ENCODE measurements around the gene NDUFA11. TPM values are rescaled to one million over a fixed set of nuclear protein-coding genes. Genes with fewer than 3 reads are reported as not detected.

NDUFA11 gene
- total and polyA plus RNA-seq, 2 of the 13 experiments (the other 11 are each of a cell fraction or from before 2014, with no cell fraction given) = 286 to 378 TPM

DNA sequence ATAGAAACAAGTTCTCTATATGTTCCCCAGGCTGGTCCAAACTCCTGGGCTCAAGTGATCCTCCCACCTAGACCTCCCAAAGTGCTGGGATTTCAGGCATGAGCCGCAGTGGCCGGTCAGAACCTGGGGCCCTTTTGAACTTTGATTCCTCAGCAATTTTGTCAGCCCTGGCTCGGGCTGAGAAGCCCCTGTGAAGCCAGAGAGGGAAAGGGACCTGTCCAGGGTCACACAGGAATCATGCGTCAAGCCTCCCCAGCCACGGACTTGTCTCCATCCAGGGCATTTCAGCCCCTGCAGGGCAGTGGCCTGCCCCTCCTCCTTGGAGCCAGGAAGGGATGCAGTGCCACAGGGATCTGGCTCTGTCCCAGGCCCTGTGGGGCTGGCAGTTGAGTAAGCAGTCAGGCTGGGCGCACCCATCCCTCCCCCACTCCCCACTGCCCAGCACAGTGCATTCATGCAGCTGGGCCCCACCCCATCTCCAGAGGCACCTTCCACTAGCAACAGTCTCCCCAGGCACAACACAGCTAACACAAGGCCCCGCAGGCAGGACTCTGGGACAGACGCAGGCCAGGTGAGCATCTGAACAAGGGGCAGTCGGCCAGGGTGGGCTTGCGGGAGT is 10.3 kb upstream of the NDUFA11 start, which contains the start of gene CAPS (continued):
- TF ChIP-seq ELF4 (CRISPR knock-in tag; IDR thresholded peaks at IDR 0.05; ENCODE audit: borderline replicate concordance) (no peak), ZNF562 (CRISPR knock-in tag; IDR thresholded peaks at IDR 0.05; ENCODE audit: borderline replicate concordance) (no peak), KMT2A (CRISPR knock-in tag; IDR thresholded peaks at IDR 0.05) (no peak), RARA (CRISPR knock-in tag; IDR thresholded peaks at IDR 0.05) (no peak), KDM5A (IDR thresholded peaks at IDR 0.05; ENCODE audit: borderline replicate concordance, low read length) (no peak), MXD4 (CRISPR knock-in tag; IDR thresholded peaks at IDR 0.05) (no peak), FLYWCH1 (CRISPR knock-in tag; IDR thresholded peaks at IDR 0.05) (no peak), MED1 (CRISPR knock-in tag; IDR thresholded peaks at IDR 0.05) (no peak), CSRNP2 (CRISPR knock-in tag; conservative IDR thresholded peaks at IDR 0.05; ENCODE audit: low read depth) (no peak), PHB2 (IDR thresholded peaks at IDR 0.05; ENCODE audit: partially characterized antibody) (no peak), SAFB2 (CRISPR knock-in tag; IDR thresholded peaks at IDR 0.05; ENCODE audit: borderline replicate concordance, low read depth) (no peak), ZNF629 (CRISPR knock-in tag; conservative IDR thresholded peaks at IDR 0.05) (no peak), ZNF260 (CRISPR knock-in tag; IDR thresholded peaks at IDR 0.05; ENCODE audit: borderline replicate concordance, low read depth) (no peak), ELF1 (CRISPR knock-in tag; IDR thresholded peaks at IDR 0.05) (no peak), RBM22 (optimal IDR thresholded peaks at IDR 0.05; ENCODE audit: low read length) (no peak), ZNF329 (CRISPR knock-in tag; IDR thresholded peaks at IDR 0.05; ENCODE audit: low read depth) (no peak), ZNF292 (CRISPR knock-in tag; IDR thresholded peaks at IDR 0.05; ENCODE audit: borderline replicate concordance, low read depth) (no peak), HCFC1 (IDR thresholded peaks at IDR 0.05; ENCODE audit: low read depth, low read length) (no peak), ZNF776 (CRISPR knock-in tag; IDR thresholded peaks at IDR 0.05) (no peak), NR1H2 (CRISPR knock-in tag; IDR thresholded peaks at IDR 0.05; ENCODE audit: borderline replicate concordance, low read depth) (no peak), STAG1 (CRISPR knock-in tag; IDR thresholded peaks at IDR 0.05) (no peak), CHD2 (IDR thresholded peaks at IDR 0.05; ENCODE audit: low read depth, low read length) (no peak), NFRKB (IDR thresholded peaks at IDR 0.05) (no peak)
- TF ChIP-seq, protein P1, sequence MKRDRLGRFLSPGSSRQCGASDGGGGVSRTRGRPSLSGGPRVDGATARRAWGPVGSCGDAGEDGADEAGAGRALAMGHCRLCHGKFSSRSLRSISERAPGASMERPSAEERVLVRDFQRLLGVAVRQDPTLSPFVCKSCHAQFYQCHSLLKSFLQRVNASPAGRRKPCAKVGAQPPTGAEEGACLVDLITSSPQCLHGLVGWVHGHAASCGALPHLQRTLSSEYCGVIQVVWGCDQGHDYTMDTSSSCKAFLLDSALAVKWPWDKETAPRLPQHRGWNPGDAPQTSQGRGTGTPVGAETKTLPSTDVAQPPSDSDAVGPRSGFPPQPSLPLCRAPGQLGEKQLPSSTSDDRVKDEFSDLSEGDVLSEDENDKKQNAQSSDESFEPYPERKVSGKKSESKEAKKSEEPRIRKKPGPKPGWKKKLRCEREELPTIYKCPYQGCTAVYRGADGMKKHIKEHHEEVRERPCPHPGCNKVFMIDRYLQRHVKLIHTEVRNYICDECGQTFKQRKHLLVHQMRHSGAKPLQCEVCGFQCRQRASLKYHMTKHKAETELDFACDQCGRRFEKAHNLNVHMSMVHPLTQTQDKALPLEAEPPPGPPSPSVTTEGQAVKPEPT (CRISPR knock-in tag; IDR thresholded peaks at IDR 0.05; ENCODE audit: low read depth) = no peak
- TF ChIP-seq, protein P2, sequence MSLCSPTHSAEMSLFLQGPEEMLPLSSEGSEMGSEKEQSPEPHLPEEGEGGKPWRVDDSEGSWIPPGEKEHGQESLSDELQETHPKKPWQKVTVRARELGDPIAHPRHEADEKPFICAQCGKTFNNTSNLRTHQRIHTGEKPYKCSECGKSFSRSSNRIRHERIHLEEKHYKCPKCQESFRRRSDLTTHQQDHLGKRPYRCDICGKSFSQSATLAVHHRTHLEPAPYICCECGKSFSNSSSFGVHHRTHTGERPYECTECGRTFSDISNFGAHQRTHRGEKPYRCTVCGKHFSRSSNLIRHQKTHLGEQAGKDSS (CRISPR knock-in tag; IDR thresholded peaks at IDR 0.05; ENCODE audit: borderline replicate concordance, low read depth) = no peak
- TF ChIP-seq, protein P3, sequence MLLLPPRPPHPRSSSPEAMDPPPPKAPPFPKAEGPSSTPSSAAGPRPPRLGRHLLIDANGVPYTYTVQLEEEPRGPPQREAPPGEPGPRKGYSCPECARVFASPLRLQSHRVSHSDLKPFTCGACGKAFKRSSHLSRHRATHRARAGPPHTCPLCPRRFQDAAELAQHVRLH (CRISPR knock-in tag; IDR thresholded peaks at IDR 0.05; ENCODE audit: borderline replicate concordance, low read depth) = no peak
- TF ChIP-seq, protein P4, sequence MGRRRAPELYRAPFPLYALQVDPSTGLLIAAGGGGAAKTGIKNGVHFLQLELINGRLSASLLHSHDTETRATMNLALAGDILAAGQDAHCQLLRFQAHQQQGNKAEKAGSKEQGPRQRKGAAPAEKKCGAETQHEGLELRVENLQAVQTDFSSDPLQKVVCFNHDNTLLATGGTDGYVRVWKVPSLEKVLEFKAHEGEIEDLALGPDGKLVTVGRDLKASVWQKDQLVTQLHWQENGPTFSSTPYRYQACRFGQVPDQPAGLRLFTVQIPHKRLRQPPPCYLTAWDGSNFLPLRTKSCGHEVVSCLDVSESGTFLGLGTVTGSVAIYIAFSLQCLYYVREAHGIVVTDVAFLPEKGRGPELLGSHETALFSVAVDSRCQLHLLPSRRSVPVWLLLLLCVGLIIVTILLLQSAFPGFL (CRISPR knock-in tag; IDR thresholded peaks at IDR 0.05) = no peak
